ENCODE measurements around the gene MYMX.
"Not testable (repeated sequence)": the region's sequence is repeated elsewhere in the genome, so short reads cannot be mapped to it uniquely, and the experiment has no call there.

Gene MYMX

GRCh38 chr6:44216677-44217331 lies at the start of gene MYMX:
MYMX (plus strand) TSS chr6:44216926; CDS start chr6:44217472, 546 bp downstream.
- no peak for DNase-seq

GRCh38 chr6:44167567-44167966 lies 49.2 kb upstream of the MYMX start:
- no peak for DNase-seq

GRCh38 chr6:44169154-44169553 lies 47.6 kb upstream of the MYMX start:
- no peak for DNase-seq

- DNase-seq, result no peak
Observed at GRCh38 chr6:44169886-44170570, 46.7 kb upstream of the MYMX start.

- no peak for DNase-seq
Observed at GRCh38 chr6:44171899-44172546, 44.7 kb upstream of the MYMX start.

GRCh38 chr6:44172731-44173500 lies 43.8 kb upstream of the MYMX start:
- no peak for DNase-seq

GRCh38 chr6:44176130-44176761 lies 40.5 kb upstream of the MYMX start:
- DNase-seq, result no peak

- DNase-seq, result no peak
Observed at GRCh38 chr6:44176762-44177509, 39.8 kb upstream of the MYMX start.

- DNase-seq, result no peak
Observed at GRCh38 chr6:44177691-44178423, 38.9 kb upstream of the MYMX start.

GRCh38 chr6:44178424-44179071 lies 38.2 kb upstream of the MYMX start:
- DNase-seq, result no peak

GRCh38 chr6:44179072-44179536 lies 37.6 kb upstream of the MYMX start:
- no peak for DNase-seq

GRCh38 chr6:44179648-44180047 lies 37.1 kb upstream of the MYMX start:
- DNase-seq, result no peak

- no peak for DNase-seq
Observed at GRCh38 chr6:44180406-44180805, 36.3 kb upstream of the MYMX start.

GRCh38 chr6:44180886-44181285 lies 35.8 kb upstream of the MYMX start:
- DNase-seq, result no peak

- not testable (repeated sequence) for DNase-seq
Observed at GRCh38 chr6:44181784-44182183, 34.9 kb upstream of the MYMX start.

GRCh38 chr6:44182911-44183390 lies 33.8 kb upstream of the MYMX start:
- no peak for DNase-seq

GRCh38 chr6:44183783-44184182 lies 32.9 kb upstream of the MYMX start:
- no peak for DNase-seq

GRCh38 chr6:44185356-44185755 lies 31.4 kb upstream of the MYMX start:
- not testable (repeated sequence) for DNase-seq

GRCh38 chr6:44185953-44186634 lies 30.6 kb upstream of the MYMX start:
- DNase-seq, result no peak

GRCh38 chr6:44186635-44187025 lies 30.1 kb upstream of the MYMX start:
- DNase-seq, result no peak
